Measurements from ENCODE around the gene KNL1.
"Not testable (repeated sequence)": the region's sequence is repeated elsewhere in the genome, so short reads cannot be mapped to it uniquely, and the experiment has no call there.

The KNL1 gene

DNA sequence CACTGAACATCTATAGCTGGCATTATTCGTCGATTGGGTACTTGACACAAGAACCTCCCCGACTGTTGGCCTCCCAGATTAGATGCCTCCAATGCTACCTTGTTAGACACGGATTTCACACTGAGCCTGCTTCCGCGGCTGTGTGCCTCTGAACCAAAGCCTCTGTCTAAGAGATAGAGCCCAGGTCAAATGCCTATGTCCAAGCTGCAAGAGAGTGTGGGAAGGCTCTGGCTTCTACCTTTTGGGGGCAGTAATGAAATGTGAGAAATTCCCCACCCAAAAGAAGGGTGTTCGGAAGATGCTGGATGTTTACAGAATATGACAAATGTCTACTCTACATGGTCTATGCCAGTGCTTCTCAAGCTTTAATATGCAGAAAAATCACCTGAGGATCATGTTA, 26.9 kb upstream of the KNL1 start:
- Histone ChIP-seq H3K4me3 (ENCODE audit: low read length) (no peak overlapping the region), H2AFZ (ENCODE audit: low read depth, low read length) (peak overlapping the region; percentile 30), H3K36me3 (ENCODE audit: insufficient read depth, low read length) (peaks cover 11% of the 10 kb centered on the region)

DNA sequence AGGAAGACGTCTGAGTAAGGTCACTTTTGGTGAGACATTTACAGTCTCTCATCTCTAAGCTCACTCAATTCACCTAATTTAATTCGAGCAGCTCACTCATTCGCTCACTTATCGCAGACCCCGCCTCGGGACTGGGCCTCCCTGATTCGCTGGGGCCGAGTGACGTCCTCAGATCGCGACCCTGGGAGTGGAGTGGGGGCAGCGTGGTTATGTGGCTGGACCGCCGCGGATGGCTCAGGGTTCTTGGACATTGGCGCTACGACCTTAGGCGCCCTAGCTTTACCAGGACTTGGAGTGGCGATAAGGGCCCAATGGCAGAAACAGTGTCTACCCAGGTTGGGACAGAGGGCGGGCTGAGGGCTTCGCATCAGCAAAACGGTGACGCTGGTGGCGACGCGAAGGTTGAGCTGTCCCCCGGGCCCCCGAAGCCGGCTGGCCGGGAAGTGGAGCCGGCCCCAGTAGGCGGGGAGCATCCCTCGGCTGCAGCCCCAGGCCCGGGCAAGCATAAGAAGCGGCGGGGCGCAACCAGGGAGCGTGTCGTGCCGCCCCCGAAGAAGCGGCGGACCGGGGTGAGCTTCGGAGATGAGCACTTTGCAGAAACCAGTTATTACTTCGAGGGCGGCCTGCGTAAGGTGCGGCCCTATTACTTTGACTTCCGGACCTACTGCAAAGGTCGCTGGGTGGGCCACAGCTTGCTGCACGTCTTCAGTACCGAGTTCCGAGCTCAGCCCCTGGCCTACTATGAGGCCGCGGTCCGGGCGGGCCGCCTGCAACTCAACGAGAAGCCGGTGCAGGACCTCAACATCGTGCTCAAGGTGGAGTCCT, 24.7 kb upstream of the KNL1 start, which contains the start of gene RPUSD2:
TSS of gene RPUSD2 (plus strand) at position 171 of the 825 bp plus-strand sequence. CDS start at position 210, 39 bp downstream.
- Histone ChIP-seq H2AFZ (ENCODE audit: low read depth, low read length) (peak within 1 kb of the TSS; percentile 73), H3K9me3 (ENCODE audit: low read length) (no peaks in the 10 kb centered on the region), H3K36me3 (ENCODE audit: insufficient read depth, low read length) (peaks cover 20% of the 10 kb centered on the region), H3K4me1 (ENCODE audit: insufficient read depth, low read length) (peaks cover 21% of the 10 kb centered on the region), H3K27me3 (ENCODE audit: insufficient read depth, low read length) (no peaks in the 10 kb centered on the region), H3K4me3 (ENCODE audit: low read length) (peak within 1 kb of the TSS; percentile 77)

More for the DNA sequence above, 26.9 kb upstream of the KNL1 start:
- Histone ChIP-seq H3K4me1 (ENCODE audit: insufficient read depth, low read length) (peaks cover 26% of the 10 kb centered on the region), H3K9me3 (ENCODE audit: low read length) (no peaks in the 10 kb centered on the region), H3K27me3 (ENCODE audit: insufficient read depth, low read length) (no peaks in the 10 kb centered on the region)

DNA sequence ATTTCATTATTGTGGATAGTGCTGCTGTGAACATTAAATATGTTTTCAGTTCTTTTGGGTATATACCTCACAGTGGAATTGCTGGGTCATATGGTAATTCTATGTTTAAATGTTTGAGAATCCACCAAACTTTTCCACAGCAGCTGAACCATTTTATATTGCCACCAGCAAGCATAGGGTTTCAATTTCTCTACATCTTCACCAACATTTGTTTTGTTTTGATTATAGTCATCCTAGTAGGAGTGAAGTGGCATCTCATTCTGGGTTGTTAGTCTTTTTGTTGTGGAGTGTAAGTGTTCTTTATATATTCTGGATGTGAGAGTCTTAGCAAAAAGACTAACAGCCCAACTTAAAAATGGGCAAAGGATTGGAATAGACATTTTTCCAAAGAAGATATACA, 18.9 kb upstream of the KNL1 start:
- H3K36me3 ChIP-seq (ENCODE audit: insufficient read depth, low read length) = peaks cover 26% of the 10 kb centered on the region
- no peaks in the 10 kb centered on the region for H3K9me3 ChIP-seq (ENCODE audit: low read length)
- H3K27me3 ChIP-seq (ENCODE audit: insufficient read depth, low read length) = no peaks in the 10 kb centered on the region
- peaks cover 6% of the 10 kb centered on the region for H3K4me1 ChIP-seq (ENCODE audit: insufficient read depth, low read length)
- no peak overlapping the region for H3K4me3 ChIP-seq (ENCODE audit: low read length)
- H2AFZ ChIP-seq (ENCODE audit: low read depth, low read length) = no peak overlapping the region

DNA sequence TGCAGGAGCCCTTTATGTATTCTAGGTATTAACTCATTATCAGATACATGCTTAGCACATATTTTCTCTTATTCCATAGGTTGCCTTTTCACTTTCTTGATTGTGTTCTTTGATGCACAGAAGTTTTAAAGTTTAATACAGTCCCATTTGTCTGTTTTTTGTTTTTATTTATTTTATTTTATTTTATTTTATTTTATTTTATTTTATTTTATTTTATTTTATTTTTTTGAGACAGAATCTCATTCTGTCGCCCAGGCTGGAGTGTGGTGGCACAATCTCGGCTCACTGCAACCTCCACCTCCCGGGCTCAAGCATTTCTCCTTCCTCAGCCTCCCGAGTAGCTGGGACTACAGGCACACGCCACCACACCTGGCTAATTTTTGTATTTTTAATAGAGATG, 17.1 kb upstream of the KNL1 start:
- not testable (repeated sequence) for H3K4me1 ChIP-seq (ENCODE audit: insufficient read depth, low read length)

DNA sequence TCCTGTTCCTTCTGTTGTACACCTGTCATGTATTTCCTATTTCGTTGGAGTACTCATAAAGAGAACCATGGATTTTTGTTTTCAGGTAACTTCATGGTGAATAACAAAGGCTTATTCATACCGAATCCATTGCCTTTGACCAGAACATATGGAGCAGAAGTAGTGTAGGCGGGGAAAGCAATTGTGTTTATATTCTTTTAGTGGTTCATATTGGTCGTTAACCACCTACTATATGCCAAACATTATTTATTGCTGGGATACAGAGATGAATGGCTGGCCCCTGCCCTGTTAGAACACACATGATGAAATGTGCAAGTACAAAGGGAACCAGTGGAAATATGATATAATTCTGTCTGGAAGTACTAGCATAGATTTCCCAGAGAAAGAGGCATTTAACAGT, 15.2 kb upstream of the KNL1 start:
- H3K9me3 ChIP-seq (ENCODE audit: low read length) = no peaks in the 10 kb centered on the region
- no peaks in the 10 kb centered on the region for H3K4me1 ChIP-seq (ENCODE audit: insufficient read depth, low read length)
- no peak overlapping the region for H2AFZ ChIP-seq (ENCODE audit: low read depth, low read length)
- H3K4me3 ChIP-seq (ENCODE audit: low read length) = no peak overlapping the region
- peaks cover 10% of the 10 kb centered on the region for H3K36me3 ChIP-seq (ENCODE audit: insufficient read depth, low read length)
- H3K27me3 ChIP-seq (ENCODE audit: insufficient read depth, low read length) = no peaks in the 10 kb centered on the region

More for the DNA sequence above, 17.1 kb upstream of the KNL1 start:
- peaks cover 18% of the 10 kb centered on the region for H3K36me3 ChIP-seq (ENCODE audit: insufficient read depth, low read length)
- not testable (repeated sequence) for H2AFZ ChIP-seq (ENCODE audit: low read depth, low read length); H3K4me3 ChIP-seq (ENCODE audit: low read length); H3K9me3 ChIP-seq (ENCODE audit: low read length); H3K27me3 ChIP-seq (ENCODE audit: insufficient read depth, low read length)

DNA sequence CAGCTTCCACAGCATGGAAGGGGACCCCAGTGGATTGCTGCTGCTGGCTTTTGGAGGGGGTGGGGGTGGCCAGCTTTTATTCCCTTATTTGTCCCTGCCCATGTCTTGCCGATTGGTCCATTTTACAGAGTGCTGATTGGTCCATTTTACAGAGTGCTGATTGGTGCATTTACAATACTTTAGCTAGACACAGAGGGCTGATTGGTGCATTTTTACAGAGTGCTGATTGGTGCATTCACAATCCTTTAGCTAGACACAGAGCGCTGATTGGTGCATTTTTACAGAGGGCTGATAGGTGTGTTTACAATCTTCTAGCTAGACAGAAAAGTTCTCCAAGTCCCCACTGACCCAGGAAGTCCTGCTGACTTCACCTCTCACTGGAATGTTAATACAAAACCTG, 12.3 kb upstream of the KNL1 start:
- not testable (repeated sequence) for H3K4me3 ChIP-seq (ENCODE audit: low read length); H3K9me3 ChIP-seq (ENCODE audit: low read length); H3K36me3 ChIP-seq (ENCODE audit: insufficient read depth, low read length); H3K4me1 ChIP-seq (ENCODE audit: insufficient read depth, low read length); H3K27me3 ChIP-seq (ENCODE audit: insufficient read depth, low read length); H2AFZ ChIP-seq (ENCODE audit: low read depth, low read length)

DNA sequence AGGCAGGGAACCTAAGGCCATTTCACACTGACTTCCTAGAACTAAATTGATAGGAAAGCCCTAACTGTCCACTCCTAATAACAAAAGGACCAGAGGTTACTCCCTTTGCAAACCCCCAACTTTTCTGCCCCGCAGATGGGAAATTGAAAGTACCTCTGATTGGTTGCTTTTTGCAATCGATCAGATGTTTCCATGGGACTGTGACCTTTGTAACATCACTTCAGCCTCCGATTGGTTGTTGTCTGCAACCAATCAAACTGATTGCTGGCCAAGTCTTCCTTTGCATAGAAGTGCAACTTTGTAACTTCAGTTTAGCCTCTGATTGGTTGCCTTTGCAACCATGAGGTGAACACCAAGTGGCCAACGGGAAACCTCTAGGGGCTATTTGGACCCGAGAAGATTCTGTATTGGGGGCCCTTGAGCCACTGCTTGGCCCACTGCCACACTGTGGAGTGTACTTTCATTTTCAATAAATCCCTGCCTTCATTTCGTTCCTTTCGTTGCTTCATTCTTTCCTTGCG, 11.3 kb upstream of the KNL1 start:
- Histone ChIP-seq H3K36me3 (ENCODE audit: insufficient read depth, low read length) (no peaks in the 10 kb centered on the region), H3K9me3 (ENCODE audit: low read length) (no peaks in the 10 kb centered on the region), H3K27me3 (ENCODE audit: insufficient read depth, low read length) (no peaks in the 10 kb centered on the region), H3K4me1 (ENCODE audit: insufficient read depth, low read length) (no peaks in the 10 kb centered on the region), H3K4me3 (ENCODE audit: low read length) (no peak overlapping the region), H2AFZ (ENCODE audit: low read depth, low read length) (no peak overlapping the region)

DNA sequence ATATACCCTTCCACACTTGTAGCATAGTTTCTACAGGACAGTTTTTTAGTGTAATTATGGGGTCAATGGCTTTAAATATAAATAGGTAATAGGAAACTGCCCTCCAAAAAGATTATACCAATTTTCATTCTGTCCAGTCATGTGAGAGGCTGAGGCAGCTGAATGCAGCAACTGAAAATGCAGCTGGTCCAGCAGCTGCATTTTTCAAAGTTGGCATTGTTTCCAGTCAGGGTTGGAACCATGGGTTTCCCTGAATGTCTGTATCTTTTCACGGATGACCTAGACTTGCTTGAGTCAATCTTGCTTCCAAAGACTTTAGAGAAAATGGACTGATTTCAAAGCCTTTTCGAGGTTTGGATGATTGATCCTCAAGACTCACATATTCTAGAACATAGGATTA, 9.9 kb upstream of the KNL1 start:
- no peaks in the 10 kb centered on the region for H3K9me3 ChIP-seq (ENCODE audit: low read length)
- H3K36me3 ChIP-seq (ENCODE audit: insufficient read depth, low read length) = no peaks in the 10 kb centered on the region

DNA sequence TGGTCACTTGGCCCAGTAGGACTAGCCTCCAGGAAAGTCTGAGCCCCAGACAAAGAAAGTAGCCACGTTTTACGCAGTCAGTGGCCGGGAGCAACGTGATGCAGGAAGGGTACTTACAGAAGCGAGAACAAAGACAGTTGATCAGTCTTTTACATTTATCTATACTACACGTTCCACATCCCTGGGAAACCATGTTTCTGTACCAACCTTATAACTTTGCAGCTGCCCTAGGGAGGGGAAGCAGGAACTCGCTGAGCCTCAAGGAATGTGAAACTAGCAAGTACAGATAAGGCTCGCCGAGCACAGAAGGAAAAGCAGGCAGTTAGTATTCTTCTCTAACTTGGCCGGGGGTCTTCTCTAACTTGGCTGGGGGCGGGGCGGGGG, 3.4 kb upstream of the KNL1 start:
- H2AFZ ChIP-seq (ENCODE audit: low read depth, low read length) = no peak overlapping the region
- no peaks in the 10 kb centered on the region for H3K9me3 ChIP-seq (ENCODE audit: low read length)
- H3K36me3 ChIP-seq (ENCODE audit: insufficient read depth, low read length) = no peaks in the 10 kb centered on the region
- H3K27me3 ChIP-seq (ENCODE audit: insufficient read depth, low read length) = no peaks in the 10 kb centered on the region
- no peak overlapping the region for H3K4me3 ChIP-seq (ENCODE audit: low read length)
- no peaks in the 10 kb centered on the region for H3K4me1 ChIP-seq (ENCODE audit: insufficient read depth, low read length)

More for the DNA sequence above, 9.9 kb upstream of the KNL1 start:
- H3K4me3 ChIP-seq (ENCODE audit: low read length) = no peak overlapping the region
- no peaks in the 10 kb centered on the region for H3K4me1 ChIP-seq (ENCODE audit: insufficient read depth, low read length)
- H3K27me3 ChIP-seq (ENCODE audit: insufficient read depth, low read length) = no peaks in the 10 kb centered on the region
- peak overlapping the region; percentile 3 for H2AFZ ChIP-seq (ENCODE audit: low read depth, low read length)

DNA sequence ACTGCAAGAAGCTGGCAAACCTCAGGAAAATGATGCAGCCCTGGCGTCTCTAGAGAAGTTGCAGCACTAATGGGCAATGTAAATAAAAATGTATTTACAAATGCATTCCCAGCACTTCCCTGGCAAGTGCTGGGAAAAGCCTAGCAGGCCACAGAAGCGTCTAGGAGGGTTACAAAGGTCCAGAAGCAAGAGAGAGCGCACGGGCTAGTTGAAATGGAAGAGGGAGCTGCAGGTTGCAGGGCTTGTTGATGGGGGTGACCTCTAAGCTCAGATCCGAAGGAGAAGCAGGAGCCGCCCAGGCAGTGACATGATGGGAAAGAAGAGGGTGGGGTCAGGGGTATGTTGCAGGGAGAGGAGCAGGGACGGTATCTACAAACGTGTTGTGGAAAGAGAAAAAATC, 2.7 kb upstream of the KNL1 start:
- no peaks in the 10 kb centered on the region for H3K36me3 ChIP-seq (ENCODE audit: insufficient read depth, low read length)
- H2AFZ ChIP-seq (ENCODE audit: low read depth, low read length) = no peak overlapping the region
- no peaks in the 10 kb centered on the region for H3K27me3 ChIP-seq (ENCODE audit: insufficient read depth, low read length)
- H3K4me3 ChIP-seq (ENCODE audit: low read length) = no peak overlapping the region
- no peaks in the 10 kb centered on the region for H3K9me3 ChIP-seq (ENCODE audit: low read length)
- no peaks in the 10 kb centered on the region for H3K4me1 ChIP-seq (ENCODE audit: insufficient read depth, low read length)

DNA sequence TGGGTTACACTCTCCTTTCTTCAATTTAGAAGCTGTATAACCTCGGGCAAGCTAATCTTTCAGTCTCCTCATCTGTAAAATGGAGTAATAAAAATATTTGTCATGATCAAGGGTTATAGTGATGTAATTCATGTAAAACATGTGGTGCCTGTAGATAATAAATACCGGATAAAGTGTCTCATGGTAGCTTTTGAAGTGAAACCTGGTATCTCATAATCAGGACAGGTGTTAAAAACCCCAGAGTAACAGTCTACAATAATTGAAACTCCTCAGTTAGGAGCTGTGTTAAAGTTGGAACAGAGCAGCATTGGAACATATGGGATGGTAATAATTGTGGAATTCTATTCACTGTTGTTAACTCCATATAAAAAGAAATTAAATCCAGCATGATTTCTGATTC, 884 bp upstream of the KNL1 start:
- H3K27me3 ChIP-seq (ENCODE audit: insufficient read depth, low read length) = no peaks in the 10 kb centered on the region
- no peaks in the 10 kb centered on the region for H3K9me3 ChIP-seq (ENCODE audit: low read length)
- H2AFZ ChIP-seq (ENCODE audit: low read depth, low read length) = peak overlapping the region; percentile 48
- H3K4me3 ChIP-seq (ENCODE audit: low read length) = peak overlapping the region; percentile 80
- no peaks in the 10 kb centered on the region for H3K4me1 ChIP-seq (ENCODE audit: insufficient read depth, low read length)
- H3K36me3 ChIP-seq (ENCODE audit: insufficient read depth, low read length) = no peaks in the 10 kb centered on the region

DNA sequence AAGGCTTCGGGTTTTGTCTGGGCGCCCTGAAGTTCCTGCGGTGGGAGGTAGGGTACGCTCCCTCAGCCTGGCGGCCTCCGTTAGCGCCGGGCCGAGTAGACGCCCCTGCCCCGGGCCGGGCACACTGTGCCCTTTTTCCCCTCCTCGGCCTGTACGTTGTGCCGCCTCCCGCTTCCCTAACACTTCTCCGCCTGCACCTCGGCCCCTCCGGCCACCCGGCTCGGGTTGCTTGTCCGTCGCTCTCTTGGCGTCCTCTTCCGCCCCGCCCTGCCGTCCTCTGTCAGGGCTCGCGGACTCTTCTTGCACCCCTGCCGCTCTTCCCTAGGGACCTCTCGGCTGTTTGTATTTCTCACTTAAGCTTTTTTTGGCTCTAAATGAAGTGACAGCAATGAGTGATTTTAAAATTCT, 384 bp downstream of the KNL1 start:
- no peaks in the 10 kb centered on the region for H3K4me1 ChIP-seq (ENCODE audit: insufficient read depth, low read length)
- peak overlapping the region; percentile 80 for H3K4me3 ChIP-seq (ENCODE audit: low read length)
- H3K27me3 ChIP-seq (ENCODE audit: insufficient read depth, low read length) = no peaks in the 10 kb centered on the region
- H3K36me3 ChIP-seq (ENCODE audit: insufficient read depth, low read length) = no peaks in the 10 kb centered on the region
- peak overlapping the region; percentile 82 for H2AFZ ChIP-seq (ENCODE audit: low read depth, low read length)
- no peaks in the 10 kb centered on the region for H3K9me3 ChIP-seq (ENCODE audit: low read length)

DNA sequence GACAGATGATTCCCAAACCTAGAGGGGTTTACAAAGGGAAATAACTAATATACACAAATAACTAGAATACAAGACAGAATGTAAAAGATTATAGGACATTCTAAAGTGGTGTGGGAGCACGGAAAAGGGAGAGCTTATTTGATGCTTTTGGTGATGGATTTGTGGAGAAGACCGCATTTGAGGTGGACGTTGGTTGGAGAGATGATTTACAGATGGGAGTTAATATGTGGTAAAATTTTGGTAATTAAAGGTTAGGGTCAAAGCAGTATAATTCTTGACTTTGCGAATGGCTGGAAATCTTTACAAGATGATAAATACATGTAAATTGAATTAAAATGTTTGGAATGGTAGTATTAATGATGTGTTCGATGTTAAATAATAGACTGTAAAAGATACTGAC, 1.2 kb downstream of the KNL1 start:
- Histone ChIP-seq H3K4me3 (ENCODE audit: low read length) (peak overlapping the region; percentile 80), H3K9me3 (ENCODE audit: low read length) (no peaks in the 10 kb centered on the region), H3K4me1 (ENCODE audit: insufficient read depth, low read length) (no peaks in the 10 kb centered on the region), H2AFZ (ENCODE audit: low read depth, low read length) (peak overlapping the region; percentile 82), H3K27me3 (ENCODE audit: insufficient read depth, low read length) (no peaks in the 10 kb centered on the region), H3K36me3 (ENCODE audit: insufficient read depth, low read length) (no peaks in the 10 kb centered on the region)

All from neuron (in vitro differentiated cells).